Astrocyte (in vitro differentiated cells and primary cell): ENCODE measurements around the gene ZBTB16. TPM values are rescaled to one million over a fixed set of nuclear protein-coding genes. Genes with fewer than 3 reads are reported as not detected.

Experiments used
- DNase-seq: peaks from one replicate; pipeline ENCODE4 v3.0.0-alpha.2; 2010; ENCODE audit warnings: low read depth
- FAIRE-seq: peaks from 2 replicates; lab custom pipeline; 2011; peaks lifted over from hg19 to GRCh38; lab: Jason Lieb, UNC
- H2AFZ ChIP-seq: 2 replicates; pipeline ENCODE4 v1.6.0; 2012; ENCODE audit warnings: low read depth, low read length, inconsistent platforms
- H3K27ac ChIP-seq: 2 replicates; pipeline ENCODE4 v1.5.1; 2011; ENCODE audit warnings: low read depth, low read length, inconsistent platforms
- H3K27me3 ChIP-seq: 2 replicates; pipeline ENCODE4 v1.6.0; 2011; ENCODE audit warnings: low read length, inconsistent platforms; ENCODE audit not compliant: insufficient read depth
- H3K36me3 ChIP-seq: 2 replicates; pipeline ENCODE4 v1.5.1; 2011; ENCODE audit warnings: low read length, inconsistent platforms; ENCODE audit not compliant: insufficient read depth
- H3K4me1 ChIP-seq: 2 replicates; pipeline ENCODE4 v1.5.1; 2011; ENCODE audit warnings: low read length, inconsistent platforms; ENCODE audit not compliant: insufficient read depth
- H3K4me2 ChIP-seq: 2 replicates; pipeline ENCODE4 v1.6.0; 2012; ENCODE audit warnings: low read length, inconsistent platforms
- H3K4me3 ChIP-seq: 2 replicates; pipeline ENCODE4 v1.5.1; 2011; ENCODE audit warnings: low read depth, mild to moderate bottlenecking, low read length, inconsistent platforms; ENCODE audit not compliant: insufficient read depth
- H3K79me2 ChIP-seq: 2 replicates; pipeline ENCODE4 v1.6.0; 2012; ENCODE audit warnings: mild to moderate bottlenecking, low read length, inconsistent platforms; ENCODE audit not compliant: insufficient read depth
- H3K9ac ChIP-seq: 2 replicates; pipeline ENCODE4 v1.6.0; 2012; ENCODE audit warnings: mild to moderate bottlenecking, low read length, inconsistent platforms
- H3K9me3 ChIP-seq: 2 replicates; pipeline ENCODE4 v1.5.1; 2012; ENCODE audit warnings: low read depth, mild to moderate bottlenecking, low read length, inconsistent platforms; ENCODE audit not compliant: insufficient read depth
- H4K20me1 ChIP-seq: 2 replicates; pipeline ENCODE4 v1.6.0; 2012; ENCODE audit warnings: low read length, inconsistent platforms; ENCODE audit not compliant: insufficient read depth
- H3K27ac Mint-ChIP-seq: one replicate; pipeline ENCODE4 v1.8.0; 2021; ENCODE audit warnings: mild to moderate bottlenecking, mixed read lengths; ENCODE audit not compliant: unreplicated experiment
- H3K27me3 Mint-ChIP-seq: one replicate; pipeline ENCODE4 v1.8.0; 2021; ENCODE audit warnings: low read depth, mixed read lengths; ENCODE audit not compliant: unreplicated experiment
- H3K36me3 Mint-ChIP-seq: one replicate; pipeline ENCODE4 v1.8.0; 2021; ENCODE audit warnings: low read depth, mixed read lengths; ENCODE audit not compliant: unreplicated experiment
- H3K4me1 Mint-ChIP-seq: one replicate; pipeline ENCODE4 v1.8.0; 2021; ENCODE audit warnings: low read depth, mixed read lengths; ENCODE audit not compliant: unreplicated experiment
- H3K4me3 Mint-ChIP-seq: one replicate; pipeline ENCODE4 v1.8.0; 2021; ENCODE audit warnings: mild to moderate bottlenecking, moderate library complexity, mixed read lengths; ENCODE audit not compliant: unreplicated experiment
- H3K9me3 Mint-ChIP-seq: one replicate; pipeline ENCODE4 v1.8.0; 2021; ENCODE audit warnings: mild to moderate bottlenecking, mixed read lengths; ENCODE audit not compliant: unreplicated experiment
- CTCF ChIP-seq: IDR thresholded peaks from 2 replicates; pipeline ENCODE4 v1.5.1; 2011; ENCODE audit warnings: low read depth, mild to moderate bottlenecking, inconsistent platforms, low read length, moderate library complexity; ENCODE audit not compliant: insufficient read depth
- EZH2 ChIP-seq: IDR thresholded peaks from 2 replicates; pipeline ENCODE4 v1.6.1; 2012; ENCODE audit warnings: mild to moderate bottlenecking, low read length, inconsistent platforms; ENCODE audit not compliant: insufficient read depth
- total RNA-seq: library from RNA; stranded (reverse); gene quantifications from 2 replicates; pipeline ENCODE4 v1.2.1, GENCODE V29; 2021

The ZBTB16 gene
- total RNA-seq, 1 donor from 2014 or later = 0.50 TPM

GRCh38 chr11:114052160-114052559, 7.4 kb upstream of the ZBTB16 start:
- H3K9ac ChIP-seq = no peak overlapping the region
- H3K79me2 ChIP-seq = no peaks in the 10 kb centered on the region
- Mint-ChIP-seq H3K4me3 (no peak overlapping the region), H3K27ac (no peak overlapping the region), H3K27me3 (peaks cover 47% of the 10 kb centered on the region), H3K4me1 (no peaks in the 10 kb centered on the region), H3K9me3 (no peaks in the 10 kb centered on the region), H3K36me3 (no peaks in the 10 kb centered on the region)
- no peaks in the 10 kb centered on the region for H3K36me3 ChIP-seq
- H3K4me1 ChIP-seq = no peaks in the 10 kb centered on the region
- H3K27ac ChIP-seq = no peak overlapping the region
- H3K4me2 ChIP-seq = no peak overlapping the region
- TF ChIP-seq EZH2 (no peak), CTCF (no peak)
- H4K20me1 ChIP-seq = no peaks in the 10 kb centered on the region
- no peaks in the 10 kb centered on the region for H3K9me3 ChIP-seq
- no peak overlapping the region for H3K4me3 ChIP-seq
- DNase-seq = no peak
- H3K27me3 ChIP-seq = peaks cover 23% of the 10 kb centered on the region
- H2AFZ ChIP-seq = no peak overlapping the region
- FAIRE-seq = no peak

DNA sequence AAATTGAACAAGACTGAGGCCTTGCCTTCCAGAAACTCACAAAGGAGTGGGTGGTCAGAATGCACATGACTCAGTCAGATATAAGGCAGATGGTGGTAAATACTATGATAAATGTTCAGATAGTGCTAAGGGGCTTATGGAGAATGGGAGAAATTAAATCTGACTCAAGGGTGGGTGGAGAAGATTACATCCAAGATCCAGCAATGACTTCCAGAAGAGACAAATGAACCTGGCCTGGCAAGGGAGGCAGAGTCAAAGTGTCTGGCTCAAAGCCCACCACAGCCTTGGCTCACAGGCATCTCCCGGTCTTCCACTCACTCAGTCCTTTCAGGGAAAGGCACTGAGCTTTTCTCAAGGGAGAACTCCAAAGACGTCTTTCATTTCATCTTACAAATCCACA, 6.1 kb upstream of the ZBTB16 start:
- peaks cover 49% of the 10 kb centered on the region for H3K27me3 Mint-ChIP-seq
- Histone ChIP-seq H3K4me1 (no peaks in the 10 kb centered on the region), H3K9ac (no peak overlapping the region), H3K36me3 (no peaks in the 10 kb centered on the region), H3K79me2 (no peaks in the 10 kb centered on the region), H3K4me3 (no peak overlapping the region), H3K27me3 (peaks cover 35% of the 10 kb centered on the region), H3K9me3 (no peaks in the 10 kb centered on the region), H4K20me1 (no peaks in the 10 kb centered on the region), H2AFZ (no peak overlapping the region), H3K4me2 (no peak overlapping the region), H3K27ac (no peak overlapping the region)
- TF ChIP-seq EZH2 (no peak), CTCF (no peak)
- no peaks in the 10 kb centered on the region for H3K9me3 Mint-ChIP-seq
- no peak for DNase-seq
- H3K4me3 Mint-ChIP-seq = no peak overlapping the region
- H3K4me1 Mint-ChIP-seq = peaks cover 3% of the 10 kb centered on the region
- H3K27ac Mint-ChIP-seq = no peak overlapping the region
- H3K36me3 Mint-ChIP-seq = no peaks in the 10 kb centered on the region
- no peak for FAIRE-seq

DNA sequence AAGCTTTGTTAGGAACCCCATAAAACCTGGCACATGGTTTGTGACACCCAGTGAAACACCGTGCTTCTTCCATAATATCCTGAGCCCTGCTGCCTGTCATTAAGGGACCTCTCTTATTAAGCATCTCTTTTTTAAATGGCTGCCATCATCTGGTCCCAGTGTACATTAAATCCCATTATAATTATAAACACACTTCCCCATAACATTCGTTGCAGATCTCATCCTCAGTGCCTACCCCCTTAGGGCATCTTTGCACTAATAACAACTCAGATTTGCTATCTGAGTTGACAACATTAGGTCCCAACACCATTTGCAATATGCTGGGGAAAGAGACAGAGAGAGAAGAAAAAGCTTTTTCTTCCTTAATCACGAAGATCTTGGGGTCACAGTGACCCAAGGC, 4.7 kb upstream of the ZBTB16 start:
- TF ChIP-seq CTCF (no peak), EZH2 (no peak)
- H3K9me3 ChIP-seq = no peaks in the 10 kb centered on the region
- H3K36me3 ChIP-seq = no peaks in the 10 kb centered on the region
- no peak overlapping the region for H3K27ac Mint-ChIP-seq
- DNase-seq = no peak
- H3K9me3 Mint-ChIP-seq = no peaks in the 10 kb centered on the region
- no peak overlapping the region for H3K4me3 ChIP-seq
- no peaks in the 10 kb centered on the region for H4K20me1 ChIP-seq
- no peaks in the 10 kb centered on the region for H3K79me2 ChIP-seq
- no peaks in the 10 kb centered on the region for H3K4me1 ChIP-seq
- no peaks in the 10 kb centered on the region for H3K36me3 Mint-ChIP-seq
- H3K27me3 Mint-ChIP-seq = peaks cover 53% of the 10 kb centered on the region
- H3K4me3 Mint-ChIP-seq = no peak overlapping the region
- H3K9ac ChIP-seq = no peak overlapping the region
- H3K27ac ChIP-seq = no peak overlapping the region
- FAIRE-seq = no peak
- no peak overlapping the region for H2AFZ ChIP-seq
- peaks cover 6% of the 10 kb centered on the region for H3K4me1 Mint-ChIP-seq
- peaks cover 35% of the 10 kb centered on the region for H3K27me3 ChIP-seq
- H3K4me2 ChIP-seq = no peak overlapping the region
